GM11168 (cell line): ENCODE results near the gene ANKFY1.
"Not testable (repeated sequence)": the region's sequence is repeated elsewhere in the genome, so short reads cannot be mapped to it uniquely, and the experiment has no call there.

Experiments used
- in situ Hi-C: fragments of 300-500 bp; cut with MboI; formaldehyde crosslinking; loops from one replicate; pipeline ENCODE4 v1.12.0; 2022; ENCODE audit warnings: low sequenced_read_pairs; ENCODE audit not compliant: unreplicated experiment

Gene ANKFY1

GRCh38 chr17:4221899-4222659 is 41.7 kb downstream of the ANKFY1 start:
- in situ Hi-C loops, result no loop called here

DNA sequence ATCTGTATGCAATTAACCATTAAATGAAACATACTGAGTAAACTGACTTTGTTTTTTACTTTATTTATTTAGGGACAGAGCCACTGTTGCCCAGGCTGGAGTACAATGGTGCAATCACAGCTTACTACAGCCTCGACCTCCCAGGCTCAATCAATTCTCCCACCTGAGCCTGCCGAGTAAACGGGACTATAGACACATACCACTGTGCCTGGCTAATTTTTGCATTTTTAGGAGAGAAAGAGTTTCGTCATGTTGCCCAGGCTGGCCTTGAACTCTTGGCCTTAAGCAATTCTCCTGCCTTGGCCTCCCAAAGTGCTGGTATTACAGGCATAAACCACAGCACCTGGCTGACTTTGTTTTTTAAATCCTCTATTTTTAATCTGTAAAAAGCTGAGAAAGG is 42.6 kb downstream of the ANKFY1 start:
- in situ Hi-C loops, result no loop called here

DNA sequence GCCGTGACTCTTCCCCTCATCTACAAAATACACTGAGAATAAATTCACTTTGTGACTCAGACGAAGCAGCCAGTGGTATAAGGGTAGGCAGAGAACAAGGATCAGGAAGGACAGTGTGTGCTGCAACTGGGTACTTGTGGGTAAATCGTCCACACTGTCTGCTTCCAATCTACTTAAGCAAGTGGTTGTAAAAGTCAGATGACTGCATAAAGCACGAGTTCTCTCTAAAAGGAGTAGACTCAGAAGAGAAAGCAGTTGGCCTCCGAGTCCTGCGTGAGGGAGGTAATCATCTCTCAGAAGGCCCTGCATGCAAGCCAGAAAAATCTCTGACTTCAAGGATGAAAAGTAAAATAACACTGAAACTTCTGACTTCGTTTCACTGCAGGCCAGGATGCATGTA is 43.1 kb downstream of the ANKFY1 start:
- in situ Hi-C loops, result no loop called here

DNA sequence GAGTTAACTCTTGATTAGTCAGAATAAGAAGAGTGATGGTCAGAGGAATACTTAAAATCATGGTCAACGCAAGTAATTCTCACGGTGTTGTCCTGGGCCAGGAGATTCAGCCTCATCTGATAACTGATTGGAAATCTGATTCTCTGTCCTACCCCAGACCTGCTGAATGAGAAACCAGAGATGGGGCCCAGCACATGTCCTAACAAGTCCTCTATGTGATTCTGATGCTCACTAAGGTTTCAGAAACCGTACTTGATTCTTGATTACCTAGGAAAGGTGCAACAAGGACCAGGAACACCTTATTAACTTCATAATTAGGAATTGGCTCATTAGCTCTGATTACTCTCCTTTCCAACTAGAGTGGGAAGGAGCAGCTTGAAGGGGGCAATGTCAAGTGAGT is 44.5 kb downstream of the ANKFY1 start:
- in situ Hi-C loops, result no loop called here

DNA sequence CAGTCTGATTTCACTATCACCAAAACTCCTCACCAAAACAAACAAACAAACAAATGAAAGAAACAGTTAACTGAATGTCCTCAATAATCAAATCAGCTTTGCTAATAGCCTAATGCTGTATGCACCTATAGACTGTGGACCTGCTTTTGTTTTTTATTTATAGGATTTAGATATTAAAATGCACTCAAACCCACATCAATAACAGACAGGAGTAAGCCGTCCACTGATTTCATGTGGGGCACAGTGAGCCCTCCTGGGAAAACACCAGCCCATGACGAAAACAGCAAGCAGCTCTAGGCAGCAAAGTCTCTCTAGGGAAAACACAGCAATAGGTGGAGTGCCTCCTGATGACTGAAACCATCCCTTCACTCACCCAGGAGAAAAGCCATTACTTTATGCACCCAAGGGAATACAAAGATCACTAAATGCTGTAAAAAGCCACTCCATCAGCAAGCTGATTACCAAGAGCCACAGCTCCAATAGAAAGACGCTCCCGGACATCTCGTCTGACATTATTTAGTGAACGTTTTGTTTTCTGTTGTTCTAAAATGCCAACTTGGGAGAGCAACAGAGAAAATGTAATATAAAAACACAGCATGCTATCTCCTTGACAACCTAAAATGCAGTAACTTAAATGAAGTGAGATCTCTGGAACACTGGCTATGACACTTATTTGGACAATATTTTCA is 47.8 kb downstream of the ANKFY1 start:
- in situ Hi-C loops, result no loop called here

DNA sequence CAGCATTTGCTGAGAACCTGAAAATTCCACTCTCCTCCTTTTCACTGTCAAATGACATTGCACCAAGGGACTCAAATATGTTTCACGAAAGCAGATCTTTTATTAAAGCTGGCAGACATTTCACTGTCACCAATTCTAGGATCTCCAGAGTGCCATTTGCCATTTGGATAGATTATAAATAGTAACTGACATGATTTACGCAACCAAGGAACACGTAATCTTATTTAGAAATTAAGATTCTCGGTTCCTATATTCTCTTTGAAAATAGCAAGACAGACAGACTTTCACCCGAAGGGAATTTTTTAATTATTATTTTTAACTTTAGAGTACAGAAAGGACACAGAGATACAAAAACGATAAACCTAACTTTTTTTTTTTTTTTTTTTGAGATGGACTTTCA is 49.6 kb downstream of the ANKFY1 start:
- in situ Hi-C loops, result no loop called here

DNA sequence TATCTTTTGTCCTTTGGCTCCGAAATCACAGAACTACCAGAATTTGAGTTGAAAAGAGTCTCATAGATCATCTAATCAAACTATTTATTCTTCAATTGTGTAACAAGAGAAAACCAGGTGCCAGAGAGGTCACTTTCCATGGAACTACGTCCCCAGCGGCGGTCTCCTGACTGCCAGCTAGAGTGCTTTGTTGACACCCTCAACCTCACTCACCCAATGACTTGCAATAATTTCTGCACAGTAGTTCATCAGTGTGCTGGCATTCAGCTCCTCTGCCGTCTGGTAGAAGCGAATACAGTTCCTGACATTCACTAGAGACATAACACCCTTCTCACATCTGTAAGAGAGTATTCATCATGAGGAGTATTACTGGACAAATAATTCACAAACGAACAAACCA is 54.2 kb downstream of the ANKFY1 start:
- in situ Hi-C loops, result loop anchor here (10.0 kb wide), 1 partner anchor 205 kb away; no protein-coding TSS in a partner anchor

GRCh38 chr17:4208238-4208637 is 55.5 kb downstream of the ANKFY1 start:
- in situ Hi-C loops, result loop anchor here (10.0 kb wide), 1 partner anchor 207 kb away; no protein-coding TSS in a partner anchor

GRCh38 chr17:4206962-4207361 is 56.8 kb downstream of the ANKFY1 start:
- in situ Hi-C loops, result loop anchor here (10.0 kb wide), 1 partner anchor 208 kb away; no protein-coding TSS in a partner anchor

- in situ Hi-C loops, result loop anchor here (10.0 kb wide), 1 partner anchor 209 kb away; no protein-coding TSS in a partner anchor
Observed at GRCh38 chr17:4205917-4206316, 57.9 kb downstream of the ANKFY1 start.

DNA sequence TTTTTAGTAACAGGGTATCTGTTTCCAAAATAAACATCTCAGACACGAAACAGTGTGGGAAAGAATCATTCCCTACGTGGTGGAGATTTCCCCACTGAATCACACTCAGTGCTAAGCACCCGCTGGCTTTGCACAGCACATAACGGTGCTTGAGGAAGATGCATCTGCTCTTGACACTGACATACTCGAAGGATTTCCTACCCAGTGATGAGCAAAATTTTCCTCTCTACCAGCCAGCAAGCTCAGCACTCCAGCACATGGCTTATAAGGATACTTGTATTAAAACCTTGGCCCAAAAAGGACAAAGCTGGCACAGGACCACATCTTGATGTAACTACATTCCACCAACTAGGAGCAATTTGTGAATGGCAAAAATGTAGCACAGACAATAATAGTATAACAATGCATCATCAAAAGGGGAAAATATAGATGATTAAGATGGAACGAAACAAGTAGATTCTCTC is 59.0 kb downstream of the ANKFY1 start:
- in situ Hi-C loops, result loop anchor here (10.0 kb wide), 1 partner anchor 210 kb away; no protein-coding TSS in a partner anchor

DNA sequence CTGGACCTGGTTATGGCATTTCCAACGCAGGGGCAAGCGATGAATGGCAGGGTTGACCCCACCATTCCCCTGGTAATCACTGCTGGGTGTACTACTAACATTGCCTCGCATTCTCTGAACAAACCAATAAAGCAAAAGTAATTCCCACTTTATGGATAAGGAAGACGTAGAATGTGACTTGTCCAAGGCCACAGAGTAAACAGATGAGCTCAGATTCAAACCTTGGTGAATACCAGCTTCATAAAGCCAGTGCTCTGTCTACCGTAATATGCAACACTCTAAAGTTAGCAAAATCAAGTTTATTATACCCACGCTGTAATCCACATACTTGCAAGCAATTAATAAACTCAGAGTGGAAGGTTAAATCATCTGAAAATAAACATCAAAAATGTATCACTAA is 59.6 kb downstream of the ANKFY1 start:
- in situ Hi-C loops, result loop anchor here (10.0 kb wide), 1 partner anchor 211 kb away; no protein-coding TSS in a partner anchor

- in situ Hi-C loops, result loop anchor here (10.0 kb wide), 1 partner anchor 214 kb away; no protein-coding TSS in a partner anchor
Observed at GRCh38 chr17:4201226-4201625, 62.6 kb downstream of the ANKFY1 start.

- in situ Hi-C loops, result loop anchor here (10.0 kb wide), 1 partner anchor 215 kb away; no protein-coding TSS in a partner anchor
Observed at GRCh38 chr17:4199818-4200402, 63.9 kb downstream of the ANKFY1 start.

DNA sequence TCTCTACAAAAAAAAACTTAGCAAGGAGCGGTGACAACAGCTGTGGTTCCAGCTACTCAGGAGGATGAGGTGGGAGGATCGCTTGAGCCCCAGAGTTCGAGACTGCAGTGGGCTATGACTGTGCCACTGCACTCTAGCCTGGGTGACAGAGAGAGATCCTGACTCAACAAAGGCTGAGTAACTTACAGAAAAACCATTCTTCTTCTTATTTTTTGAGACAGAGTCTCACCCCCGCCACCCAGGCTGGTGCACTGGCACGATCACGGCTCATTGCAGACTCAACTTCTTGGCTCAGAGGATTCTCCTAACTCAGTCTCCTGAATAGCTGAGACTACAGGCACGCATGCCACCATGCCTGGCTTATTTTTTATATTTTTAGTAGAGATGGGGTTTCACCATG is 64.8 kb downstream of the ANKFY1 start:
- in situ Hi-C loops, result no loop called here

DNA sequence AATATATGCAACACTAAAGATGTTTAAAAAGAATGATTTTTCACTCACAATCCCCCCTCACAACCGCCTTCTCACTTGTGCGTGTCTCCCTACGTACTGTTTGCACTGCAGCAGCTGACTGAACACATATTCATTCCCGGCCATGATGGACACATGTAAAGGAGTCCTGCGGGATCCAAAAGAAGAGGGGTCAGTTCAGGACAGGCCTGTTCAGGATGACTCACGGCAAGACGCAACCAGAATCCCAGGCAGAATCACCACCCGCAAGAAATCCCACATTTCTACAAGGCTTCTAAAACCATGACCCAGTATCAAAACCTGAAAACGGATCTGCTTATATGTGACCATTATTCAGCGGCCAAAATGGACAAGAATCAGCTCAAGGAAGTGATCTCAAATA is 68.5 kb downstream of the ANKFY1 start:
- in situ Hi-C loops, result no loop called here

DNA sequence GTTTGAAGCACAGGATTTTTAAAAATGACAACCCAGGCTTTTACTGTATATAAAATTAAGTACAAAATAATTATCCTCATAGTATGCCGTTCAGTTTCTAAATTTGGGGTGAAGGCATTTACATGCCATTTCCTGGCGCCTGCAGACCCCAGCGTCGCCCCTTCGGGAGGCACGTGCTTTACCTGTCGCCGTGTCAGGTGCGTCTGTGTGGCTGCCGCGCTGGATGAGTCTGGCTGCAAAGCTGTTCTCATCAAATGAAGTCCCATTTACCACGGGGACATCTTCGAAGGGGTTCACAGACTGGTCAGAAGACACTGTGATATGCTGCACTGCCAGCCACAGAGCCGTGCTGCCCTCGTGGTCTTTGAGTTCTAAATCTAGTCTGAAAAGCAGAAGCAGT is 69.0 kb downstream of the ANKFY1 start:
- in situ Hi-C loops, result no loop called here

DNA sequence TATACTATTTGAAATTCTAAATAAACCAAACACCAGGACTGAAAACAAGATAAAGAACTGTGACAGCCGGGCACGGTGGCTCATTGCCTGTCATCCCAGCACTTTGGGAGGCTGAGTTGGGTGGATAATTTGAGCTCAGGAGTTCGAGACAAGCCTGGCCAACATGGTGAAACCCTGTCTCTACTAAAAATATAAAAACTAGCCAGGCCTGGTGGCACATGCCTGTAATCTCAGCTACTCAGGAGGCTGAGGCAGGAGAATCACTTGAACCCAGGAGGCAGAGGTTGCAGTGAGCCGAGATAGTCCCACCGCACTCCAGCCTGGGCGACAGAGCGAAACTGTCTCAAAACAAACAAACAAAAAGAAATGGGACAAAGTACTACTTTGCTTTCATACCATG is 73.0 kb downstream of the ANKFY1 start:
- in situ Hi-C loops, result not testable (repeated sequence)

DNA sequence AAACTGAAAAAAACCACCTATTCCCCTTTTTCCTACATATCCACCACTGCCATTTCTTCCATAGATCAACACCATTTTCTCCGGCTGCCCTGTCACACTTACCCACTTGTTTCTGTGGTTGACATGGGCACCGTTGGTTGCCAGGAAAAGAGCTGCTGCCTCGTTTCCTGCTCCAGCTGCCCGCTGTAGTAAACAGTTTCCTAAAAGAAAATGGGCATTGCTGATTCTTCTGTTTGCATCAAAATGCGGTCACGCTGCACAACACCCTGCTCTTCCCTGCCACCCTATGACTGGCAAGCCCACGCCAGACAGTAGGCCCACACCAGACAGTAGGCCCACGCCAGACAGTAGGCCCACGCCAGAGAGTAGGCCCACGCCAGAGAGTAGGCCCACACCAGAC is 74.5 kb downstream of the ANKFY1 start:
- in situ Hi-C loops, result no loop called here

DNA sequence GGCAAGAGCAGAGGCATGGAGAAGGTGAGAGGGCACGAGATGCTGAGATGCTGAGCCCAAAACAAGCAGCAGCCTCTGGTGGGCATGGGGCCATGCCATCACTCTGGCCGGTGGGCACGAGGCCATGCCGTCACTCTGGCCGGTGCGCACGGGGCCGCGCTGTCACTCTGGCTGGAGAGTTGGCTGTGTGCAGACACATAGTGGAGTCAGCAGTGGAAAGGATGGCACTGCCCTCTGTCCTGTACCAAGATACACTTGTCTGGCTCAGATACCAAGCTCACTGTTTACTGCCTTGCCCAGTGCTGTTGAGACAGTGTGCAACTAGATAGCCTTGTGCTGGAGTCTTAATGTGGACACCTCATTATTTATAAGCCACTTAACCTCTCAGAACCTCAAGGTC is 75.7 kb downstream of the ANKFY1 start:
- in situ Hi-C loops, result no loop called here

- in situ Hi-C loops, result no loop called here
Observed at GRCh38 chr17:4187076-4187475, 76.7 kb downstream of the ANKFY1 start.
